SKM-1 (cell line): Measurements from ENCODE around the gene BCR.

Experiments
- DNase-seq: peaks from one replicate; lab custom pipeline; 2025; ENCODE audit not compliant: unreplicated experiment; lab: John Stamatoyannopoulos, UW

Gene BCR

GRCh38 chr22:23150762-23151161, 29.5 kb upstream of the BCR start:
- DNase-seq: no peak

- no peak for DNase-seq
Observed at GRCh38 chr22:23151827-23152226, 28.5 kb upstream of the BCR start.

- peak; percentile 47 for DNase-seq
Observed at GRCh38 chr22:23152238-23153114, 27.8 kb upstream of the BCR start.

- DNase-seq: no peak
Observed at GRCh38 chr22:23153994-23154393, 26.3 kb upstream of the BCR start.

GRCh38 chr22:23154461-23154860, 25.8 kb upstream of the BCR start:
- DNase-seq: no peak

GRCh38 chr22:23155143-23155542, 25.2 kb upstream of the BCR start:
- DNase-seq: no peak

- DNase-seq: no peak
Observed at GRCh38 chr22:23155831-23156230, 24.5 kb upstream of the BCR start.

GRCh38 chr22:23156286-23156685, 24.0 kb upstream of the BCR start:
- DNase-seq: no peak

GRCh38 chr22:23157560-23158515, 22.5 kb upstream of the BCR start:
- no peak for DNase-seq

GRCh38 chr22:23158516-23159290, 21.6 kb upstream of the BCR start:
- no peak for DNase-seq

- DNase-seq: no peak
Observed at GRCh38 chr22:23159291-23159630, 21.0 kb upstream of the BCR start.

- DNase-seq: no peak
Observed at GRCh38 chr22:23161029-23161428, 19.3 kb upstream of the BCR start.

GRCh38 chr22:23161574-23161973, 18.7 kb upstream of the BCR start:
- DNase-seq: no peak

GRCh38 chr22:23163665-23164064, 16.6 kb upstream of the BCR start:
- DNase-seq: no peak

GRCh38 chr22:23164091-23164490, 16.2 kb upstream of the BCR start:
- DNase-seq: no peak

GRCh38 chr22:23166042-23166831, 14.1 kb upstream of the BCR start:
- no peak for DNase-seq

- DNase-seq: no peak
Observed at GRCh38 chr22:23166841-23167616, 13.3 kb upstream of the BCR start.

- no peak for DNase-seq
Observed at GRCh38 chr22:23168391-23169042, 11.8 kb upstream of the BCR start.

GRCh38 chr22:23169043-23169406, 11.3 kb upstream of the BCR start:
- DNase-seq: no peak
